Measurements from ENCODE around the gene CAD. TPM values are rescaled to one million over a fixed set of nuclear protein-coding genes. Genes with fewer than 3 reads are reported as not detected.
"Not testable (repeated sequence)": the region's sequence is repeated elsewhere in the genome, so short reads cannot be mapped to it uniquely, and the experiment has no call there.

CAD gene
- total RNA-seq, 1 experiment from 2014 or later: 66.5 TPM

DNA sequence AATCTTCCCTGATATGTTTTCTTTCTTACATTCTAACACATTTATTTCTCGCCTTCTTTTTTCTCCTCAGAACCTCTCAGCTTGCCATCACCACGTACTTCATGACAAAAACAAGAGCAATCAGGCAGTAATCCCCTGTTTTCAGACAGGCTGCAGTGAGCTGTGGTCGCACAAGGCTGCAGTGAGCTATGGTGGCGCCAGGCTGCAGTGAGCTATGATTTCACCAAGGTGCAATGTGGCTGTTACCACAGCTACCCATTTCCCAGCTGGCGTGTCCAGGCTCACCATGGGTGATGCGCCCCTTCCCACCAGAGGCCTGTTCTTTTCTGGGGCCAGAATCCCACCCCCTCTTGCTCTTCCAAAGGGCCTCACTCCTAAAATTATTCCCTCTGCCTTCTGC lies 42.5 kb upstream of the CAD start:
- no peak for TF ChIP-seq CTCF (IDR thresholded peaks at IDR 0.05; ENCODE audit: unreplicated experiment)

GRCh38 chr2:27175330-27175729 lies 41.8 kb upstream of the CAD start:
- no peak overlapping the region for H3K4me3 Mint-ChIP-seq (ENCODE audit: unreplicated experiment)
- H3K36me3 Mint-ChIP-seq (ENCODE audit: insufficient read depth, unreplicated experiment): no peaks in the 10 kb centered on the region
- POLR2A ChIA-PET: interaction anchor here (0.6 kb wide), 1 partner anchor 18 kb away, joined by 3 read pairs; no protein-coding TSS in a partner anchor
- H3K27ac Mint-ChIP-seq (ENCODE audit: low read depth, unreplicated experiment): no peak overlapping the region
- peaks cover 7% of the 10 kb centered on the region for H3K4me1 Mint-ChIP-seq (ENCODE audit: insufficient read depth, unreplicated experiment)
- TF ChIP-seq CTCF (IDR thresholded peaks at IDR 0.05; ENCODE audit: unreplicated experiment): no peak
- no peaks in the 10 kb centered on the region for H3K27me3 Mint-ChIP-seq (ENCODE audit: insufficient read depth, unreplicated experiment)
- intact Hi-C loops (cut with micrococcal nuclease): no loop called here
- H3K9me3 Mint-ChIP-seq (ENCODE audit: unreplicated experiment): no peaks in the 10 kb centered on the region
- CTCF ChIA-PET: interaction anchor here (0.6 to 1.0 kb wide), 4 partner anchors 31 to 254 kb away, joined by 3 to 4 read pairs (median 3); no protein-coding TSS in a partner anchor
- no peak for DNase-seq (ENCODE audit: unreplicated experiment)
- no TSS peak for BruUV-seq (replicated peaks)

More for the DNA sequence above, 42.5 kb upstream of the CAD start:
- no TSS peak for BruUV-seq (replicated peaks)
- ChIA-PET POLR2A (interaction anchor here (0.6 to 1.0 kb wide), 2 partner anchors 10 to 18 kb away, joined by 3 read pairs; no protein-coding TSS in a partner anchor), CTCF (no interaction called here)
- H3K9me3 Mint-ChIP-seq (ENCODE audit: unreplicated experiment): no peaks in the 10 kb centered on the region
- H3K27me3 Mint-ChIP-seq (ENCODE audit: insufficient read depth, unreplicated experiment): no peaks in the 10 kb centered on the region
- DNase-seq (ENCODE audit: unreplicated experiment): no peak
- intact Hi-C loops (cut with micrococcal nuclease): no loop called here
- no peak overlapping the region for H3K27ac Mint-ChIP-seq (ENCODE audit: low read depth, unreplicated experiment)
- peaks cover 7% of the 10 kb centered on the region for H3K4me1 Mint-ChIP-seq (ENCODE audit: insufficient read depth, unreplicated experiment)
- no peak overlapping the region for H3K4me3 Mint-ChIP-seq (ENCODE audit: unreplicated experiment)
- H3K36me3 Mint-ChIP-seq (ENCODE audit: insufficient read depth, unreplicated experiment): no peaks in the 10 kb centered on the region

- H3K36me3 Mint-ChIP-seq (ENCODE audit: insufficient read depth, unreplicated experiment); DNase-seq (ENCODE audit: unreplicated experiment); H3K9me3 Mint-ChIP-seq (ENCODE audit: unreplicated experiment); POLR2A ChIA-PET; H3K27ac Mint-ChIP-seq (ENCODE audit: low read depth, unreplicated experiment); H3K27me3 Mint-ChIP-seq (ENCODE audit: insufficient read depth, unreplicated experiment); BruUV-seq (replicated peaks); H3K4me1 Mint-ChIP-seq (ENCODE audit: insufficient read depth, unreplicated experiment); H3K4me3 Mint-ChIP-seq (ENCODE audit: unreplicated experiment); intact Hi-C loops (cut with micrococcal nuclease): not testable (repeated sequence)
- CTCF ChIA-PET: interaction anchor here (0.6 to 1.0 kb wide), 4 partner anchors 30 to 253 kb away, joined by 3 to 4 read pairs (median 3); no protein-coding TSS in a partner anchor
These were observed 41.4 kb upstream of the CAD start for GRCh38 chr2:27175781-27176180.

DNA sequence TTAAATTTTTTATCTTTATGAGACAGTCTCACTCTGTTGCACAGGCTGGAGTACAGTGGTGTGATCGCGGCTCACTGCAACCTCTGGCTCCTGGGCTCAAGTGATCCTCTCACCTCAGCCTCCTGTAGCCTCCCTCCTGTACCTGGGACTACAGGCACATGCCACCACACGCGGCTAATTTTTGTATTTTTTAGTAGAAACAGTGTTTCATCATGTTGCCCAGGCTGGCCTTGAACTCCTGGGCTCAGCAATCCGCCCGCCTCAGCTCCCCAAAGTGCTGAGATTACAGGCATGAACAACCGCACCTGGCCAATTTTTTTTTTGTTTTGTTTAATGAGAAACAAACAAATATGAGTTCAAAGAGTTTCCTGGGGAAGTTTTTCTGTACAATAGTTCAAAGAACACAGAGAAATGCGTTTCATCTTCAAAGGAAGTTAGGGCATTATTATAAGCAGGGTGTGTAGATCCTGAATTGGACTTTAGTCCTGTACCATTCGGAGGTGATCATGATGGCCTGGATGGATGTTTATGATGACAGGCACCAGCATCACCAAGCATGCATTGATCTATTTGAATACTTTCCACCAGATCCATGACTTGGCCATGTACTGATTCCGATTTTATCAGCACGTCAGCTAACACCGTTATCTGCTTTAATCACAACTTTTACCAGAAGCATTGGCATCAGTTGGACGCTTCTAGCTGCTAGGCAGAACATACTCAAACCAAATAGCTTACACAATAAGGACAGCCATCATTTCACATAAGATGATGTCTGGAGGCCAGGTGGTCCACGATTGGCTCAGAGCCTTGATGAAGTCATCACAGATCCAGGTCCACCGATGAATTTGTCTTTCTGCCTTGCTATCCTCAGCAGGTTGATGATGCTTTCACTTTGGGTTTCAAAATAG lies 39.5 kb upstream of the CAD start:
- no peak for TF ChIP-seq CTCF (IDR thresholded peaks at IDR 0.05; ENCODE audit: unreplicated experiment)
- CTCF ChIA-PET: interaction anchor here (0.5 to 1.5 kb wide), 5 partner anchors 8 to 133 kb away, joined by 3 to 7 read pairs (median 3); no protein-coding TSS in a partner anchor
- intact Hi-C loops (cut with micrococcal nuclease): no loop called here

More for the DNA sequence above, 39.5 kb upstream of the CAD start:
- Mint-ChIP-seq H3K36me3 (ENCODE audit: insufficient read depth, unreplicated experiment) (no peaks in the 10 kb centered on the region), H3K4me3 (ENCODE audit: unreplicated experiment) (no peak overlapping the region), H3K27ac (ENCODE audit: low read depth, unreplicated experiment) (no peak overlapping the region), H3K27me3 (ENCODE audit: insufficient read depth, unreplicated experiment) (no peaks in the 10 kb centered on the region), H3K4me1 (ENCODE audit: insufficient read depth, unreplicated experiment) (peaks cover 6% of the 10 kb centered on the region), H3K9me3 (ENCODE audit: unreplicated experiment) (no peaks in the 10 kb centered on the region)
- no TSS peak for BruUV-seq (replicated peaks)
- DNase-seq (ENCODE audit: unreplicated experiment): no peak
- POLR2A ChIA-PET: interaction anchor here (0.6 kb wide), 1 partner anchor 45 kb away, joined by 3 read pairs; no protein-coding TSS in a partner anchor

All from MCF 10A (cell line).